Peyer's patch (tissue), 4 donors: Measurements from ENCODE around the gene TANGO2.

Experiments used
- POLR2A ChIP-seq, 2 donors: fragments of 450-650 bp; IDR thresholded peaks; one replicate each; pipeline ENCODE4 v1.5.1; 2017; ENCODE audit warnings: antibody characterized with exemption in 2 of 2, mild to moderate bottlenecking in 2 of 2, moderate library complexity in 2 of 2
- TF ChIP-seq, protein P1 (sequence below), 6 experiments: fragments of 450-650 bp in 4 of 6; fragments of 200-600 bp in 2 of 6; sonication (generic) in 1 of 6; IDR thresholded peaks; one replicate each; pipeline ENCODE4 v1.5.1; 2017 to 2019; ENCODE audit warnings: antibody characterized with exemption in 6 of 6, mild to moderate bottlenecking in 3 of 6, moderate library complexity in 1 of 6

DNA sequence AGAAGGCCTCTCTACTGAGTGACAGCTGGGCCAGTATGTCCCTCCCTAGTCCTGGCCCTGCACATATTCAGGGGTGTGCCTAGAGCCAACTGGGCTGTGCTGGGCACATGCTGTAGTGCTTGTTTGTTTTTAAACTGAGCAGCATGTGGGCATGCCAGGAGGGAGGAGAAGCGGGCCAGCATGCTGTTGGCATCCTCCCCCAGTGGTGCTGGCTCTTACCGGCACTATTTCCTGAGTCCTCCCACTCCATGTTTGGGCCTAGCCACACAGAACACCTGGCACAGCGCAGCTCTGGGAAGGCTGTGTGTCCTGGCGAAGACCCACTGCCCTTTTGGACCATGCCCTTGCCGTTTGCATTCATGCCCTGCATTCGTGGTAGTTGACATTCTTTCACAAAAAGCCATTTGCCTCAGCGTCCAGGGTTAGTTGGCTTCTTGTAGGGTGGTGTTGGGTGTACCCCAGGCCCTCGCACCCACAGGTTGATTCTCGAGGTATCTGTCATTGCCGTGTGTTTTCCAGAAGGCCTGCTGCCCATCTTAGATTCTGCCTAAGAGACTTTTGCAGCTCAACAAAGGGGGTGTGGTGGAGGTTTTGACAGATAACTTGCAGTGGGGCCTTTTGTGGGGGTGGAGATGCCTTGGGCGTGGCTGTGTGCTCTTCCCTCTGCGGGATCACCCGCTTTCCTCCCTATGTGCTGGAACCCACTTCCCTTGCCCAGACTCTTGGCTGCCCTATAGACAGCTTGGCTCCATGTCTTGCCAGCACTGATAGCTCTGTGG lies 72.7 kb downstream of the TANGO2 start:
- TF ChIP-seq POLR2A (IDR thresholded peaks at IDR 0.05) = no peak
- TF ChIP-seq, protein P1, sequence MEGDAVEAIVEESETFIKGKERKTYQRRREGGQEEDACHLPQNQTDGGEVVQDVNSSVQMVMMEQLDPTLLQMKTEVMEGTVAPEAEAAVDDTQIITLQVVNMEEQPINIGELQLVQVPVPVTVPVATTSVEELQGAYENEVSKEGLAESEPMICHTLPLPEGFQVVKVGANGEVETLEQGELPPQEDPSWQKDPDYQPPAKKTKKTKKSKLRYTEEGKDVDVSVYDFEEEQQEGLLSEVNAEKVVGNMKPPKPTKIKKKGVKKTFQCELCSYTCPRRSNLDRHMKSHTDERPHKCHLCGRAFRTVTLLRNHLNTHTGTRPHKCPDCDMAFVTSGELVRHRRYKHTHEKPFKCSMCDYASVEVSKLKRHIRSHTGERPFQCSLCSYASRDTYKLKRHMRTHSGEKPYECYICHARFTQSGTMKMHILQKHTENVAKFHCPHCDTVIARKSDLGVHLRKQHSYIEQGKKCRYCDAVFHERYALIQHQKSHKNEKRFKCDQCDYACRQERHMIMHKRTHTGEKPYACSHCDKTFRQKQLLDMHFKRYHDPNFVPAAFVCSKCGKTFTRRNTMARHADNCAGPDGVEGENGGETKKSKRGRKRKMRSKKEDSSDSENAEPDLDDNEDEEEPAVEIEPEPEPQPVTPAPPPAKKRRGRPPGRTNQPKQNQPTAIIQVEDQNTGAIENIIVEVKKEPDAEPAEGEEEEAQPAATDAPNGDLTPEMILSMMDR (IDR thresholded peaks at IDR 0.05) = no peak
